A673 (cell line): ENCODE data around the gene PLOD3.

Experiments
- EZH2 ChIP-seq: fragments of 200-600 bp; sonication (generic); IDR thresholded peaks from 2 replicates; pipeline ENCODE4 v1.6.1; 2017; ENCODE audit warnings: borderline replicate concordance, low read depth, mild to moderate bottlenecking, mixed read lengths, antibody characterized with exemption, low read length; ENCODE audit not compliant: poor library complexity, severe bottlenecking
- TF ChIP-seq, protein P1 (sequence below): fragments of 300-800, 200-600 bp; sonication (generic); conservative IDR thresholded peaks from 2 replicates; pipeline ENCODE4 v1.5.1; 2017; ENCODE audit warnings: low read depth, mild to moderate bottlenecking, antibody characterized with exemption, low read length, moderate library complexity, mixed read lengths

DNA sequence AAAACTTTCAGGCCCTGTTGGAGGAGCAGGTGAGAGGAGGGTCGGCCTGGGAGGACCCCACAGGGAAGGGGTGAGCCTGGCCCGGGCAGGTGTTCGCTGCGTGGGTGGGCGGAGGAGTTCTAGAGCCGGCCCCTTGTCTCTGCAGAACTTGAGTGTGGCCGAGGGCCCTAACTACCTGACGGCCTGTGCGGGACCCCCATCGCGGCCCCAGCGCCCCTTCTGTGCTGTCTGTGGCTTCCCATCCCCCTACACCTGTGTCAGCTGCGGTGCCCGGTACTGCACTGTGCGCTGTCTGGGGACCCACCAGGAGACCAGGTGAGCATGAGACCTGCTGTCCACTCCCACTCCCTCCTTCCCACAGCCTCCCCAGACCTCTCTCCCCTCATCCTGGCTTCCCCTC is 6.1 kb upstream of the PLOD3 start:
- TF ChIP-seq, protein P1, sequence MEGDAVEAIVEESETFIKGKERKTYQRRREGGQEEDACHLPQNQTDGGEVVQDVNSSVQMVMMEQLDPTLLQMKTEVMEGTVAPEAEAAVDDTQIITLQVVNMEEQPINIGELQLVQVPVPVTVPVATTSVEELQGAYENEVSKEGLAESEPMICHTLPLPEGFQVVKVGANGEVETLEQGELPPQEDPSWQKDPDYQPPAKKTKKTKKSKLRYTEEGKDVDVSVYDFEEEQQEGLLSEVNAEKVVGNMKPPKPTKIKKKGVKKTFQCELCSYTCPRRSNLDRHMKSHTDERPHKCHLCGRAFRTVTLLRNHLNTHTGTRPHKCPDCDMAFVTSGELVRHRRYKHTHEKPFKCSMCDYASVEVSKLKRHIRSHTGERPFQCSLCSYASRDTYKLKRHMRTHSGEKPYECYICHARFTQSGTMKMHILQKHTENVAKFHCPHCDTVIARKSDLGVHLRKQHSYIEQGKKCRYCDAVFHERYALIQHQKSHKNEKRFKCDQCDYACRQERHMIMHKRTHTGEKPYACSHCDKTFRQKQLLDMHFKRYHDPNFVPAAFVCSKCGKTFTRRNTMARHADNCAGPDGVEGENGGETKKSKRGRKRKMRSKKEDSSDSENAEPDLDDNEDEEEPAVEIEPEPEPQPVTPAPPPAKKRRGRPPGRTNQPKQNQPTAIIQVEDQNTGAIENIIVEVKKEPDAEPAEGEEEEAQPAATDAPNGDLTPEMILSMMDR, result no peak
- TF ChIP-seq EZH2, result no peak
